Measurements from ENCODE around the gene PSMG4. TPM values are rescaled to one million over a fixed set of nuclear protein-coding genes. Genes with fewer than 3 reads are reported as not detected.
A peak's percentile ranks its signal among the peaks of the same experiment; 100 is the strongest.

Gene PSMG4
- total and polyA plus RNA-seq, 2 donors from 2014 or later: 24.9 to 36.8 TPM

DNA sequence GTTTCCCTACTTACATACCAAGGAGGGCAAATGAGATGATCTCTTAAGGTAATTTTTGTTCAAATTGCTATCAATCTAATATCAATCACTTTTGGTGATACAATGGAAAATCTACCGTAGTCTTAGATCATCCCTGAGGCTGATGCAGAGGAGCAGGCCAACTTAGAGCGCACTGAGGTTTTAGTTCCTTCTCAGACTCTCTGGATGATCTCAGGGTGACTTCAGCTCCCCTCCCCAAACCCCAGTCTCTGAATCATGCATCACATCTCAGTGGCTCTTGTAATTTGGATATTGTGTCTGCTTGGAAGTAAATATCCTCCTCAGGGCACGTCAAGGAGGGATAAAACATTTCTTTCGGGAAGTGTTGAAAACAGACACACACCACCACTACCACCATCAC, 37.2 kb upstream of the PSMG4 start:
- peaks cover 0 to 2% (median 2%) of the 10 kb centered on the region in 3 donors for H3K4me1 ChIP-seq (ENCODE audit: control insufficient read depth in 2 of 3, insufficient read depth in 2 of 3, low read depth in 1 of 3, low read length in 3 of 3)
- DNase-seq (no peak), FAIRE-seq (no peak)
- H3K36me3 ChIP-seq (ENCODE audit: control insufficient read depth in 2 of 3, insufficient read depth in 3 of 3, low read length in 3 of 3): no peaks in the 10 kb centered on the region
- H3K4me3 ChIP-seq (ENCODE audit: low read length in 3 of 3): no peak overlapping the region
- H3K27me3 ChIP-seq (ENCODE audit: control insufficient read depth, insufficient read depth, low read length): peaks cover 3% of the 10 kb centered on the region
- no peak overlapping the region for H3K27ac ChIP-seq (ENCODE audit: low read depth in 2 of 2, low read length in 2 of 2)
- intact Hi-C loops (cut with DNase I): no loop called here
- H3K9ac ChIP-seq (ENCODE audit: low read length in 3 of 3): no peak overlapping the region
- TF ChIP-seq, protein P1, sequence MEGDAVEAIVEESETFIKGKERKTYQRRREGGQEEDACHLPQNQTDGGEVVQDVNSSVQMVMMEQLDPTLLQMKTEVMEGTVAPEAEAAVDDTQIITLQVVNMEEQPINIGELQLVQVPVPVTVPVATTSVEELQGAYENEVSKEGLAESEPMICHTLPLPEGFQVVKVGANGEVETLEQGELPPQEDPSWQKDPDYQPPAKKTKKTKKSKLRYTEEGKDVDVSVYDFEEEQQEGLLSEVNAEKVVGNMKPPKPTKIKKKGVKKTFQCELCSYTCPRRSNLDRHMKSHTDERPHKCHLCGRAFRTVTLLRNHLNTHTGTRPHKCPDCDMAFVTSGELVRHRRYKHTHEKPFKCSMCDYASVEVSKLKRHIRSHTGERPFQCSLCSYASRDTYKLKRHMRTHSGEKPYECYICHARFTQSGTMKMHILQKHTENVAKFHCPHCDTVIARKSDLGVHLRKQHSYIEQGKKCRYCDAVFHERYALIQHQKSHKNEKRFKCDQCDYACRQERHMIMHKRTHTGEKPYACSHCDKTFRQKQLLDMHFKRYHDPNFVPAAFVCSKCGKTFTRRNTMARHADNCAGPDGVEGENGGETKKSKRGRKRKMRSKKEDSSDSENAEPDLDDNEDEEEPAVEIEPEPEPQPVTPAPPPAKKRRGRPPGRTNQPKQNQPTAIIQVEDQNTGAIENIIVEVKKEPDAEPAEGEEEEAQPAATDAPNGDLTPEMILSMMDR (IDR thresholded peaks at IDR 0.05; ENCODE audit: borderline replicate concordance, extremely low read depth, insufficient read depth): no peak
- H3K9me3 ChIP-seq (ENCODE audit: control insufficient read depth in 2 of 3, insufficient read depth in 1 of 3, low read length in 3 of 3): no peaks in the 10 kb centered on the region

DNA sequence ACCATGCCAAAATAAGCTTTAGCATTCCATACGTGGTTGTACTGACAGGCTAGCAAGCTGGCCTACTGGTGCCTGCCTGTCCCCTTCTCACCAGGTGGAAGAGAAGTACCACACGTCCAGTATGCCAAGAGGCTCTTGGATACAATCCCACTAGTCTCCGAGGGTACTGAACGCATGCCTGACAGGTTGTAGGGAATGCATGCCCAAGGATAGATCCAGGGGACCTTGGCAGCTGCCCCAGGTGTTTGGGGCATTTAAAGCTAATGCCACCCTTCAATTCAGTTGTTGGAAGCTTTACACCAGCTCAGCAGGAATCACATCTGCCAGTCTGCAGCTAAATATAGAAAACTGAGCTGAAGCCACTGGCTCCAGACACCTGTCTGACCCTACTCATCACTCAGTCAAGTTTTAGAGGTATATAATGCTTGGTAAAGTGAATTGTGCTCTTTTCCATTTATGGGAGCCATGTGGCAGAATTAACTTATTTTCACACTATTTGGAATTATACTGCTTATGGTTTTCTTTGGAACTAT, 36.2 kb upstream of the PSMG4 start:
- Histone ChIP-seq H3K4me3 (ENCODE audit: low read length in 3 of 3) (no peak overlapping the region), H3K27ac (ENCODE audit: low read depth in 2 of 2, low read length in 2 of 2) (no peak overlapping the region), H3K9me3 (ENCODE audit: control insufficient read depth in 2 of 3, insufficient read depth in 1 of 3, low read length in 3 of 3) (no peaks in the 10 kb centered on the region), H3K27me3 (ENCODE audit: control insufficient read depth, insufficient read depth, low read length) (peaks cover 3% of the 10 kb centered on the region), H3K4me1 (ENCODE audit: control insufficient read depth in 2 of 3, insufficient read depth in 2 of 3, low read depth in 1 of 3, low read length in 3 of 3) (peaks cover 2 to 6% (median 5%) of the 10 kb centered on the region in 3 donors), H3K9ac (ENCODE audit: low read length in 3 of 3) (no peak overlapping the region), H3K36me3 (ENCODE audit: control insufficient read depth in 2 of 3, insufficient read depth in 3 of 3, low read length in 3 of 3) (no peaks in the 10 kb centered on the region)
- no peak for FAIRE-seq
- TF ChIP-seq, protein P1 (IDR thresholded peaks at IDR 0.05; ENCODE audit: borderline replicate concordance, extremely low read depth, insufficient read depth): no peak
- DNase-seq: no peak
- intact Hi-C loops (cut with DNase I): no loop called here

DNA sequence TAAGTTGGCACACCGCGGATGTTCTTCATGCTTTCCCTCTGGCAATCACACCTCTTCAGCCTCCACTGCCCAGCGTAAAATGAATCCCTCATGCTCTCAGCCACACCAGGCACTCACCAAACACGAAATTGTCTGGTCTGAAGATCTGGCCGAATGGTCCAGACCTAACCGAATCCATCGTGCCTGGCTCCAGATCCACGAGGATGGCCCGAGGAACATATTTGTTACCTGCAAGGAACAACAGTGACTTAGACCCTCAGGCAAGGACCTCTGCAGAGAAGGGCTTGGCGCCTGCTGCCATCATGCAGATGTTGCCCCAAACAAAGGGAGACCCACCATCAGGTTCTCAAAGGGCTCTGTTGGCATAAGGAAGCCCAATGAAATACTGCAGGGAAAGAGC, 32.7 kb upstream of the PSMG4 start:
- H3K4me3 ChIP-seq (ENCODE audit: low read length in 3 of 3): peak overlapping the region in 1 of 3 donors; percentile 59
- intact Hi-C loops (cut with DNase I): no loop called here
- H3K9ac ChIP-seq (ENCODE audit: low read length in 3 of 3): no peak overlapping the region
- FAIRE-seq (no peak), DNase-seq (no peak)
- no peaks in the 10 kb centered on the region for H3K9me3 ChIP-seq (ENCODE audit: control insufficient read depth in 2 of 3, insufficient read depth in 1 of 3, low read length in 3 of 3)
- TF ChIP-seq, protein P1 (IDR thresholded peaks at IDR 0.05; ENCODE audit: borderline replicate concordance, extremely low read depth, insufficient read depth): no peak
- no peak overlapping the region for H3K27ac ChIP-seq (ENCODE audit: low read depth in 2 of 2, low read length in 2 of 2)
- H3K36me3 ChIP-seq (ENCODE audit: control insufficient read depth in 2 of 3, insufficient read depth in 3 of 3, low read length in 3 of 3): no peaks in the 10 kb centered on the region
- peaks cover 0 to 25% (median 11%) of the 10 kb centered on the region in 3 donors for H3K4me1 ChIP-seq (ENCODE audit: control insufficient read depth in 2 of 3, insufficient read depth in 2 of 3, low read depth in 1 of 3, low read length in 3 of 3)
- H3K27me3 ChIP-seq (ENCODE audit: control insufficient read depth, insufficient read depth, low read length): peaks cover 8% of the 10 kb centered on the region

Measured in kidney (tissue), 14 donors.